Duodenal mucosa (tissue), 2 donors: ENCODE data around the gene PTGS2.
"Not testable (repeated sequence)": the region's sequence is repeated elsewhere in the genome, so short reads cannot be mapped to it uniquely, and the experiment has no call there.

Experiments
- H3K27ac ChIP-seq: one replicate; pipeline ENCODE4 v1.7.0; 2013; ENCODE audit warnings: low read depth, low read length
- H3K27me3 ChIP-seq, 2 donors: one replicate each; pipeline ENCODE4 v1.7.0; 2013; ENCODE audit warnings: low read length in 2 of 2, control low read depth in 1 of 2; ENCODE audit not compliant: insufficient read depth in 2 of 2, control insufficient read depth in 1 of 2
- H3K36me3 ChIP-seq, 2 donors: one replicate each; pipeline ENCODE4 v1.7.0; 2013; ENCODE audit warnings: low read length in 2 of 2, control low read depth in 1 of 2; ENCODE audit not compliant: insufficient read depth in 2 of 2, control insufficient read depth in 1 of 2
- H3K4me1 ChIP-seq, 2 donors: one replicate each; pipeline ENCODE4 v1.7.0; 2013; ENCODE audit warnings: low read length in 2 of 2, control low read depth in 1 of 2; ENCODE audit not compliant: insufficient read depth in 2 of 2, control insufficient read depth in 1 of 2
- H3K4me3 ChIP-seq, 2 donors: one replicate each; pipeline ENCODE4 v1.7.0; 2013; ENCODE audit warnings: low read length in 2 of 2, low read depth in 1 of 2
- H3K9ac ChIP-seq, 2 donors: one replicate each; pipeline ENCODE4 v1.7.0; 2013; ENCODE audit warnings: low read length in 2 of 2, low read depth in 1 of 2
- H3K9me3 ChIP-seq, 2 donors: one replicate each; pipeline ENCODE4 v1.7.0; 2013; ENCODE audit warnings: low read length in 2 of 2, control low read depth in 1 of 2; ENCODE audit not compliant: control insufficient read depth in 1 of 2

PTGS2 gene

GRCh38 chr1:186653312-186653711 is 26.9 kb downstream of the PTGS2 start:
- Histone ChIP-seq H3K9me3 (no peaks in the 10 kb centered on the region), H3K36me3 (no peaks in the 10 kb centered on the region), H3K4me1 (no peaks in the 10 kb centered on the region), H3K4me3 (no peak overlapping the region), H3K27me3 (no peaks in the 10 kb centered on the region), H3K27ac (no peak overlapping the region), H3K9ac (no peak overlapping the region)

- Histone ChIP-seq H3K27ac (no peak overlapping the region), H3K4me3 (no peak overlapping the region), H3K4me1 (no peaks in the 10 kb centered on the region), H3K36me3 (no peaks in the 10 kb centered on the region), H3K27me3 (no peaks in the 10 kb centered on the region), H3K9me3 (no peaks in the 10 kb centered on the region), H3K9ac (no peak overlapping the region)
Measured at GRCh38 chr1:186648613-186649012, 31.6 kb downstream of the PTGS2 start.

GRCh38 chr1:186647985-186648384 is 32.2 kb downstream of the PTGS2 start:
- not testable (repeated sequence) for H3K27me3 ChIP-seq, H3K4me3 ChIP-seq, H3K9me3 ChIP-seq, H3K4me1 ChIP-seq, H3K27ac ChIP-seq, H3K36me3 ChIP-seq, H3K9ac ChIP-seq

GRCh38 chr1:186643614-186644013 is 36.6 kb downstream of the PTGS2 start:
- H3K36me3 ChIP-seq = no peaks in the 10 kb centered on the region
- H3K9me3 ChIP-seq = no peaks in the 10 kb centered on the region
- H3K4me1 ChIP-seq = no peaks in the 10 kb centered on the region

GRCh38 chr1:186637567-186637966 is 42.7 kb downstream of the PTGS2 start:
- not testable (repeated sequence) for H3K4me1 ChIP-seq, H3K4me3 ChIP-seq, H3K36me3 ChIP-seq, H3K9ac ChIP-seq, H3K27me3 ChIP-seq, H3K27ac ChIP-seq, H3K9me3 ChIP-seq

More at GRCh38 chr1:186643614-186644013, 36.6 kb downstream of the PTGS2 start:
- no peak overlapping the region for H3K9ac ChIP-seq
- H3K4me3 ChIP-seq = no peak overlapping the region
- H3K27me3 ChIP-seq = no peaks in the 10 kb centered on the region
- no peak overlapping the region for H3K27ac ChIP-seq

- Histone ChIP-seq H3K36me3 (no peaks in the 10 kb centered on the region), H3K9ac (no peak overlapping the region), H3K4me3 (no peak overlapping the region)
Measured at GRCh38 chr1:186636786-186637185, 43.4 kb downstream of the PTGS2 start.

GRCh38 chr1:186634511-186634910 is 45.7 kb downstream of the PTGS2 start:
- Histone ChIP-seq H3K36me3 (no peaks in the 10 kb centered on the region), H3K9me3 (no peaks in the 10 kb centered on the region), H3K4me1 (no peaks in the 10 kb centered on the region)

More at GRCh38 chr1:186636786-186637185, 43.4 kb downstream of the PTGS2 start:
- Histone ChIP-seq H3K9me3 (no peaks in the 10 kb centered on the region), H3K4me1 (no peaks in the 10 kb centered on the region), H3K27me3 (no peaks in the 10 kb centered on the region), H3K27ac (no peak overlapping the region)

GRCh38 chr1:186633116-186633515 is 47.1 kb downstream of the PTGS2 start:
- H3K4me1 ChIP-seq = no peaks in the 10 kb centered on the region
- no peak overlapping the region for H3K9ac ChIP-seq
- H3K4me3 ChIP-seq = no peak overlapping the region
- H3K9me3 ChIP-seq = no peaks in the 10 kb centered on the region
- H3K36me3 ChIP-seq = no peaks in the 10 kb centered on the region
- H3K27ac ChIP-seq = no peak overlapping the region
- H3K27me3 ChIP-seq = no peaks in the 10 kb centered on the region

More at GRCh38 chr1:186634511-186634910, 45.7 kb downstream of the PTGS2 start:
- Histone ChIP-seq H3K27ac (no peak overlapping the region), H3K27me3 (no peaks in the 10 kb centered on the region), H3K9ac (no peak overlapping the region), H3K4me3 (no peak overlapping the region)

GRCh38 chr1:186629341-186629740 is 50.9 kb downstream of the PTGS2 start:
- Histone ChIP-seq H3K4me3 (no peak overlapping the region), H3K36me3 (no peaks in the 10 kb centered on the region), H3K27me3 (no peaks in the 10 kb centered on the region), H3K27ac (no peak overlapping the region), H3K9me3 (no peaks in the 10 kb centered on the region), H3K4me1 (no peaks in the 10 kb centered on the region), H3K9ac (no peak overlapping the region)

GRCh38 chr1:186628910-186629309 is 51.3 kb downstream of the PTGS2 start:
- no peak overlapping the region for H3K27ac ChIP-seq
- no peaks in the 10 kb centered on the region for H3K27me3 ChIP-seq
- H3K9ac ChIP-seq = no peak overlapping the region
- H3K4me3 ChIP-seq = no peak overlapping the region
- no peaks in the 10 kb centered on the region for H3K4me1 ChIP-seq
- no peaks in the 10 kb centered on the region for H3K36me3 ChIP-seq
- H3K9me3 ChIP-seq = no peaks in the 10 kb centered on the region

GRCh38 chr1:186627019-186627418 is 53.2 kb downstream of the PTGS2 start:
- Histone ChIP-seq H3K4me3 (no peak overlapping the region), H3K9ac (no peak overlapping the region)

More at GRCh38 chr1:186627019-186627418, 53.2 kb downstream of the PTGS2 start:
- H3K27me3 ChIP-seq = no peaks in the 10 kb centered on the region
- no peaks in the 10 kb centered on the region for H3K36me3 ChIP-seq
- H3K9me3 ChIP-seq = no peaks in the 10 kb centered on the region
- H3K27ac ChIP-seq = no peak overlapping the region
- no peaks in the 10 kb centered on the region for H3K4me1 ChIP-seq
